Kidney epithelial cell (primary cell): ENCODE data around the gene ZNF726. TPM values are rescaled to one million over a fixed set of nuclear protein-coding genes. Genes with fewer than 3 reads are reported as not detected.
"Not testable (repeated sequence)": the region's sequence is repeated elsewhere in the genome, so short reads cannot be mapped to it uniquely, and the experiment has no call there.

Experiments used
- DNase-seq: peaks from one replicate; pipeline ENCODE4 v3.0.0-alpha.2; 2010; ENCODE audit warnings: low read depth
- H3K27me3 ChIP-seq: 2 replicates; pipeline ENCODE4 v1.6.0; 2011; ENCODE audit warnings: low read length; ENCODE audit not compliant: control insufficient read depth, insufficient read depth
- H3K36me3 ChIP-seq: 2 replicates; pipeline ENCODE4 v1.5.1; 2011; ENCODE audit warnings: low read length; ENCODE audit not compliant: control insufficient read depth, insufficient read depth
- H3K4me3 ChIP-seq: 2 replicates; pipeline ENCODE4 v1.5.1; 2011; ENCODE audit warnings: low read depth, mild to moderate bottlenecking, control low read depth, low read length
- total RNA-seq: library from RNA; depleted of rRNA; stranded (reverse); fragments of >200 nt; gene quantifications from 2 replicates; pipeline ENCODE4 v1.2.3, GENCODE V29; 2015
- TF ChIP-seq, protein P1 (sequence below): IDR thresholded peaks from 2 replicates; pipeline ENCODE4 v1.5.1; 2011; ENCODE audit warnings: mild to moderate bottlenecking, moderate library complexity, low read length, control low read depth, inconsistent platforms; ENCODE audit not compliant: insufficient read depth, poor library complexity, severe bottlenecking

Gene ZNF726
- total RNA-seq, 1 donor from 2014 or later = 5.9 TPM

DNA sequence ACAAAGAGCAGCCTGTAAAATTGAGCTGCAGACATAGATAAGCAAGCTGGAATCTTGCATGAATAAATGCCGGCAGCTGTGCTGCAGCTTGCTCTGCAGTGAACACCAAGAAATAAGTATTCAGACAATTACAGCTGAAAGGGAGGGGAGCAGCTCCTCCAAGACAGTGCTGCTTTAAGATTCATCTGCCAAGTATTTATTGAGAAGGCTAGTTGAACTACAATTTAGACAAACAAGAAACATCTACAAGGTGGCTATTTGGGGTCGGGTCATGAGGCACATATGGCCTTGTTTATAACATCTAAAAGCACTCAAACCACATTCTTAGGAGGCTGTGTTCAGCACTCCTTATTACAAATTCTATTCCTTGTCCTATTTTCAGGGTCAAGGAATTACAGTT lies 34.9 kb downstream of the ZNF726 start:
- no peak overlapping the region for H3K4me3 ChIP-seq
- no peaks in the 10 kb centered on the region for H3K27me3 ChIP-seq
- DNase-seq = no peak
- TF ChIP-seq, protein P1, sequence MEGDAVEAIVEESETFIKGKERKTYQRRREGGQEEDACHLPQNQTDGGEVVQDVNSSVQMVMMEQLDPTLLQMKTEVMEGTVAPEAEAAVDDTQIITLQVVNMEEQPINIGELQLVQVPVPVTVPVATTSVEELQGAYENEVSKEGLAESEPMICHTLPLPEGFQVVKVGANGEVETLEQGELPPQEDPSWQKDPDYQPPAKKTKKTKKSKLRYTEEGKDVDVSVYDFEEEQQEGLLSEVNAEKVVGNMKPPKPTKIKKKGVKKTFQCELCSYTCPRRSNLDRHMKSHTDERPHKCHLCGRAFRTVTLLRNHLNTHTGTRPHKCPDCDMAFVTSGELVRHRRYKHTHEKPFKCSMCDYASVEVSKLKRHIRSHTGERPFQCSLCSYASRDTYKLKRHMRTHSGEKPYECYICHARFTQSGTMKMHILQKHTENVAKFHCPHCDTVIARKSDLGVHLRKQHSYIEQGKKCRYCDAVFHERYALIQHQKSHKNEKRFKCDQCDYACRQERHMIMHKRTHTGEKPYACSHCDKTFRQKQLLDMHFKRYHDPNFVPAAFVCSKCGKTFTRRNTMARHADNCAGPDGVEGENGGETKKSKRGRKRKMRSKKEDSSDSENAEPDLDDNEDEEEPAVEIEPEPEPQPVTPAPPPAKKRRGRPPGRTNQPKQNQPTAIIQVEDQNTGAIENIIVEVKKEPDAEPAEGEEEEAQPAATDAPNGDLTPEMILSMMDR = no peak
- no peaks in the 10 kb centered on the region for H3K36me3 ChIP-seq

DNA sequence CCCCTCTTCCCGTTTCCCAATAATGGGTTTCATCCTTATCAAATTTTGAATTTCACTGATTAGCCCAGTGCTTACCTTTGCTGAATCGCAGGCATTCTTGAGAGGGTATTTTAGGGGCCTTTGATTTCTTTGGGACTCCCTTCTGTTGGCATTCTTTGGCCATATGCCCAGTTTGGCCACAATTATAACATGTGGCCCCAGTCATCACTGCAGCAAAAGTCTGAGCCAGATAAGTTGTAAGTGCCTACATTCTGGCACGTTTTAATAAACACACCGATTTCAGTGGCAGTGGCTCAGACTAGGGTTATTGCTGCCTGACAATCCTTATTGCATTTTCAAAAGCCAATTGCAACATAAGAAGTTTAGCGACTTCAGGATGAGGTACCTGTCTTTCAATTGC lies 41.4 kb downstream of the ZNF726 start:
- no peaks in the 10 kb centered on the region for H3K27me3 ChIP-seq
- TF ChIP-seq, protein P1 = no peak
- DNase-seq = no peak

DNA sequence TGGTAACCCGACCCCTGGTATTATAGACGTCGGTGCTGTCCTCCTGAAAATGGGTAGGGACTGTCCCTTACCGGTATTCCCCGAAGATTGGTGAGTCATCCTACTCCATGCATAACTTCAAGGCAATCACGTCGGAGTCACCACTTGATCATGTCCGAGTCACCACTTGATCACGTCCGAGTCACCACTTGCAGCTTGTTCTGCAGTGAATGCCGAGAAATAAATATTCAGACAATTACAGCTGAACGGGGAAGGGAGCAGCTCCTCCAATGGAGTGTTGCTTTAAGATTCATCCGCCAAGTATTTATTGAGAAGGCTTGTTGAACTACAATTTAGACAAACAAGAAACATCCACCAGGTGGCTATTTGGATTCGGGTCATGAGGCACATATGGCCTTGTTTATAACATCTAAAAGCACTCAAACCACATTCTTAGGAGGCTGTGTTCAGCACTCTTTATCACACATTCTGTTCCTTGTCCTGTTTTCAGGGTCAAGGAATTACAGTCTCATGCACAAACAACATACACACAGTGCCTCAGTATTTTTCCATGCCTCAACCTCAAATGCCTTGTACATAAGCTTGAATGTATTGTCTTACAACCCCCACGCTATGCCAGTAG lies 43.1 kb downstream of the ZNF726 start:
- peak; percentile 87 for DNase-seq
- Histone ChIP-seq H3K36me3 (no peaks in the 10 kb centered on the region), H3K27me3 (no peaks in the 10 kb centered on the region), H3K4me3 (no peak overlapping the region)
- TF ChIP-seq, protein P1 = no peak

More for the DNA sequence above, 41.4 kb downstream of the ZNF726 start:
- Histone ChIP-seq H3K4me3 (no peak overlapping the region), H3K36me3 (no peaks in the 10 kb centered on the region)

DNA sequence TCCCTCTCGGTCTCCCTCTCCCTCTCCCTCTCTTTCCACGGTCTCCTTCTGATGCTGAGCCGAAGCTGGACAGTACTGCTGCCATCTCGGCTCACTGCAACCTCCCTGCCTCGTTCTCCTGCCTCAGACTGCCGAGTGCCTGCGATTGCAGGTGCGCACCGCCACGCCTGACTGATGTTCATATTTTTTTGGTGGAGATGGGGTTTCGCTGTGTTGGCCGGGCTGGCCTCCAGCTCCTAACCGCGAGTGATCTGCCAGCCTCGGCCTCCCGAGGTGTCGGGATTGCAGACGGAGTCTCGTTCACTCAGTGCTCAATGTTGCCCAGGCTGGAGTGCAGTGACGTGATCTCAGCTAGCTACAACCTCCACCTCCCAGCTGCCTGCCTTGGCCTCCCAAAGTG lies 48.7 kb downstream of the ZNF726 start:
- DNase-seq, H3K36me3 ChIP-seq: not testable (repeated sequence)

DNA sequence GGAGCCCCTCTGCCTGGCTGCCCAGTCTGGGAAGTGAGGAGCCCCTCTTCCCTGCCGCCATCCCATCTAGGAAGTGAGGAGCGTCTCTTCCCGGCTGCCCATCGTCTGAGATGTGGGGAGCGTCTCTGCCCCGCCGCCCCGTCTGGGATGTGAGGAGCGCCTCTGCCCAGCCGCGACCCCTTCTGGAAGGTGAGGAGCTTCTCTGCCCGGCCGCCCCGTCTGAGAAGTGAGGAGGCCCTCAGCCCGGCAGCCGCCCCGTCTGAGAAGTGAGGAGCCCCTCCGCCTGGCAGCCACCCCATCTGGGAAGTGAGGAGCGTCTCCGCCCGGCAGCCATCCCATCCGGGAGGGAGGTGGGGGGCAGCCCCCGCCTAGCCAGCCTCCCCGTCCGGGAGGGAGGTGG lies 49.2 kb downstream of the ZNF726 start:
- not testable (repeated sequence) for DNase-seq, H3K36me3 ChIP-seq, H3K27me3 ChIP-seq, H3K4me3 ChIP-seq

More for the DNA sequence above, 48.7 kb downstream of the ZNF726 start:
- not testable (repeated sequence) for H3K4me3 ChIP-seq, H3K27me3 ChIP-seq

DNA sequence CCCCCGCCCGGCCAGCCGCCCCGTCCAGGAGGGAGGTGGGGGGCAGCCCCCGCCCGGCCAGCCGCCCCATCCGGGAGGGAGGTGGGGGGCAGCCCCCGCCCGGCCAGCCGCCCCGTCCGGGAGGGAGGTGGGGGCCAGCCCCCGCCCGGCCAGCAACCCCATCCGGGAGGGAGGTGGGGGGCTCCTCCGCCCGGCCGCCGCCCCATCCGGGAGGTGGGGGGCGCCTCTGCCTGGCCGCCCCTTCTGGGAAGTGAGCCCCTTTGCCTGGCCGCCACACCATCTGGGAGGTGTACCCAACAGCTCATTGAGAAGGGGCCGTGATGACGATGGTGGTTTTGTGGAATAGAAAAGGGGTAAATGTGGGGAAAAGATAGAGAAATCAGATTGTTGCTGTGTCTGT lies 49.6 kb downstream of the ZNF726 start:
- not testable (repeated sequence) for H3K36me3 ChIP-seq, H3K4me3 ChIP-seq, DNase-seq, H3K27me3 ChIP-seq

DNA sequence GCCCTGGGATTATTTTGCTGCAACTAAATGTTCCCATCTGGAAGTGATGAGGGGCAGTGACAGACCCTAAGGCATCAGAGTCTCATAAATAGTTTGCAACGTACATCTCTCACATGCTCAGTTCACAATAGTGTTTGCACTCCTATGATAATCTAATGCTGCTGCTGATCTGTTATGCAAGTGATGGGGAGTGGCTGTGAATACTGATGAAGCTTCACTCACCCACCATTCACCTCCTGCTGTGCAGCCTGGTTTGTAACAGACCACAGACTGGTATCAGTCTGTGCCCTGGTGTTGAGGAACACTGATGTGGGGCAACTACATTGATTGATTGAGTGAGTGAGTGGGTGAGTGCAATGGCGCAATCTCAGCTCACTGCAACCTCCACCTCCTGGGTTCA lies 54.9 kb downstream of the ZNF726 start:
- TF ChIP-seq, protein P1 = no peak
- H3K4me3 ChIP-seq = no peak overlapping the region
- H3K27me3 ChIP-seq = peaks cover 10% of the 10 kb centered on the region
- DNase-seq = no peak
- H3K36me3 ChIP-seq = no peaks in the 10 kb centered on the region
